Rectal smooth muscle tissue (tissue), 1 donor: ENCODE data around the gene PHF14.
A peak's percentile ranks its signal among the peaks of the same experiment; 100 is the strongest.

Experiments
- H3K27ac ChIP-seq: one replicate; pipeline ENCODE4 v1.7.0; 2013; ENCODE audit warnings: low read depth, low read length, inconsistent platforms
- H3K27me3 ChIP-seq: one replicate; pipeline ENCODE4 v1.7.0; 2013; ENCODE audit warnings: low read length; ENCODE audit not compliant: control insufficient read depth, insufficient read depth
- H3K36me3 ChIP-seq: one replicate; pipeline ENCODE4 v1.7.0; 2013; ENCODE audit warnings: low read length; ENCODE audit not compliant: control insufficient read depth, insufficient read depth
- H3K4me1 ChIP-seq: one replicate; pipeline ENCODE4 v1.7.0; 2013; ENCODE audit warnings: low read length; ENCODE audit not compliant: control insufficient read depth, insufficient read depth
- H3K4me3 ChIP-seq: one replicate; pipeline ENCODE4 v1.7.0; 2013; ENCODE audit warnings: low read length
- H3K9ac ChIP-seq: one replicate; pipeline ENCODE4 v1.7.0; 2013; ENCODE audit warnings: low read length

PHF14 gene

DNA sequence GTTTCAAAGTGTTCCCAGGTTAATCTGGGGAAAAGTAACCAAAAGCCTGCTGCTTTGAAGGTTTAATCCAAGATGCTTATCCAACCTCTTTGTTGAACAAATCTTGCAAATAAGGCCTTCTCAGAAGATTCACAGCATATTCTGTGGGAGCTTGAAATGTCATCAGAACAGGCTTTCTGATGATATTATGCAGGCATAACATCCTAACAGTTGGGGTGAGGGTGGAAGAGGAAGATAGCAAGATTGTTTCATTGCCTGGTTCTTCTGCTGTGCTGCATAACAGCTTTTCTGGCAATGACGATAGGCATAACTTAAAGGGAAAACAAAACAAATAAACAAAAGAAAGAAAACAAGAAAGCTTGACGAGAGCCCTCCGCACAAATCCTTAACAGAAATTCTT is 217.4 kb downstream of the PHF14 start:
- no peak overlapping the region for H3K9ac ChIP-seq
- H3K4me1 ChIP-seq = no peaks in the 10 kb centered on the region
- no peak overlapping the region for H3K27ac ChIP-seq

DNA sequence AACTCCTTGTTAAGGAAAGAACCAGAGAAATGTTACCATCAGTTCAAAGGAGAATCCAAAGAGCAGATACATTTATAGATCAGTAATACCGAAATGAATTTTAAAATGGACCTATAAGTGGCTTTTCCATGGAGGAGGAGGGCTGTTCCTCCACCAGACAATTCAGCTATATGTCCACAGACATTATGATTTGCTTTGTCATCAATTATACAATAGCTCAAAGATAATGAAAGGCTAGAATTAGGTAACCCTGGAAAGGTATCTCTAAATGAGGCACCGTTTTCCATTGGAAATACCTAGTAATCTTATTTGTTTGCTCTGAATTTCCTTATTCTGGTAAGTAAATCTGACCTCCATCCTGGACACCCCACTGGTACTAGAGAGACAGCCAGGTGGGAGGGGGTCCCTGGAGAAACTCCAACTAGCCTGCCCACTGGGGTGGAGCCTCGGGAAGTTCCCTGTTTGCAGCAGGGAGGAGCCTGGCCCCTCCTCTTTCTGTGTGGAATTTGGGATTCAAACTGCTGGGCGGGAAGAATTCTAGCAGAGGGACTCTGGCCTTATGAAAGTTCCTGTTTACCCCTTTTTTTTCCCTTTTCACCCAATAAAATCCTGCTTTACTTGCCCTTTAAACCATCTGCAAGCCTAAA is 218.0 kb downstream of the PHF14 start:
- Histone ChIP-seq H3K4me3 (no peak overlapping the region), H3K9ac (no peak overlapping the region), H3K36me3 (no peaks in the 10 kb centered on the region), H3K4me1 (no peaks in the 10 kb centered on the region), H3K27ac (no peak overlapping the region), H3K27me3 (no peaks in the 10 kb centered on the region)

More for the DNA sequence above, 217.4 kb downstream of the PHF14 start:
- no peak overlapping the region for H3K4me3 ChIP-seq
- H3K36me3 ChIP-seq = no peaks in the 10 kb centered on the region
- no peaks in the 10 kb centered on the region for H3K27me3 ChIP-seq

DNA sequence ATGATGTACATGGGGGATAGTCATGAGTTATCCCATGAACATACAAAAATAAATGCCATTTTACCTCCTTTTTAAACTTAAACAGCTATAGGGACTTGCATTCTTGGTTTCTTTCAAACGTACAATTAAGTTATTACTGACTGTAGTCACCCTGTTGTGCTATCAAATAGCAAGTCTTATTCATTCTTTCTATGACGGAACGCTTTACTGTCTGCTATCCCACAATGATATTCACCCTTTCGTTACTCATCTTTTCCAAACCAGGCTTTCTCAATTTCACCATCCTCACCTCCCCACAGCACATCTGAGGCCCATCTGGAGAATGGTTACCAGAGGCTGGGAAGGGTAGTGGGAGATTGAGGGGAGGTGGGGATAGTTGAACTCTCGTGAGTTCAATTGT is 218.8 kb downstream of the PHF14 start:
- H3K9ac ChIP-seq = no peak overlapping the region
- no peaks in the 10 kb centered on the region for H3K27me3 ChIP-seq
- H3K4me3 ChIP-seq = peak overlapping the region; percentile 54
- H3K36me3 ChIP-seq = no peaks in the 10 kb centered on the region
- H3K27ac ChIP-seq = no peak overlapping the region
- no peaks in the 10 kb centered on the region for H3K4me1 ChIP-seq

DNA sequence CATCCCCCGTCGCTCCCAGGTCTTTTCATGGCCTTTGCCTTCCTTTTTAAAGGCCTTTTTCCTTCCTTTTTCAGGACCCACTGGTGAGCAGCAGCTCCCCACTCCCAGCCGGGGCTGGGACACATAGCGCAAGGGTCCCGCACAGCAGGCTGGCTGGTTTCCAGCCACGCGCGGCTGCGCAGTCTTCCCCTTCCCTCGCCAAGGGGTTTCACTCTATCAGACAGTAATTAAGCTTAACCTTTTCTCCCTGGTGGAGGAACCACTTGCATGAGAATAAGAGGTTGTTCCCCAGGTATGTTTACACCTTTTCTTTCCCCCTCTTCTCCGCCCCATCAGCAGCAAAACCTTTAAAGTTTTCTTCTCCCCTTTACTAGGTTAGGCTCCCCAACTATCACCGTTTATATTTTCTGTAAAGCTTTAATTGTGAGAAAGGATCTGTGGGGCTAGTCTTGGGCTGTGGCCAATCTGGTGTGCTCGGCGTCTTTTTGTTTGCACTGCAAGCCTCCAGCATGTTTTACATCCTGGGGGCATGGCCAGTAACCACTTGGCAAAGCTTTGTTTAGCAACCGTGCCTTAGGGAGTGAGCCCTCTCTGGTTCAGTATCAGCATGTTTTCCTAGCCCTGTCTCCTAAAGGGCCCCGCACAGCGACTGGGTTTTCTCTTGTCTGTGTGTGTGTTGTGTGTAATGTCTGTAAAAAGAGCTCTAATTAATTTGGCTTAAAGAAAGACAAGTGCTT is 219.6 kb downstream of the PHF14 start:
- Histone ChIP-seq H3K36me3 (no peaks in the 10 kb centered on the region), H3K4me1 (no peaks in the 10 kb centered on the region), H3K4me3 (peak overlapping the region; percentile 54), H3K27me3 (no peaks in the 10 kb centered on the region), H3K27ac (no peak overlapping the region), H3K9ac (no peak overlapping the region)

DNA sequence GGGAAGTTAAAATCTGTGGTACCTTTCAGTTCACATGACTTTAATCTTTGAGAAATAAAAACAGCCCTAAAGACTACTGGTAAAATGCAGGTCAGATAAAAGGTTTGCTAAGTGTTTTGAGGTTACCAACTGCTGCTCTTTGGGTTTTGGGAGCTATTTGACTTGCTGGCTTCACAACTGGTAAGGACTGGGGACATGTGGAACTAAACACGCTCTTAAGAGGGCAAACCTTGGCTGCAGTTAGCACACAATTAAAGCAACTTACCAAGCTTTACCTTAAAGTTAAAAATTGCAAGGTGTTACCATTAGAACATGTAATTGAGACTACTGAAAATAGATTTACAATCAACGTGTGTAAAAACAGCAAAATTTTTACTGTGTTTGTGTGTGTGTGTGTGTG is 220.2 kb downstream of the PHF14 start:
- no peak overlapping the region for H3K27ac ChIP-seq
- H3K4me3 ChIP-seq = no peak overlapping the region
- no peaks in the 10 kb centered on the region for H3K36me3 ChIP-seq
- no peak overlapping the region for H3K9ac ChIP-seq
- H3K4me1 ChIP-seq = no peaks in the 10 kb centered on the region
- no peaks in the 10 kb centered on the region for H3K27me3 ChIP-seq

DNA sequence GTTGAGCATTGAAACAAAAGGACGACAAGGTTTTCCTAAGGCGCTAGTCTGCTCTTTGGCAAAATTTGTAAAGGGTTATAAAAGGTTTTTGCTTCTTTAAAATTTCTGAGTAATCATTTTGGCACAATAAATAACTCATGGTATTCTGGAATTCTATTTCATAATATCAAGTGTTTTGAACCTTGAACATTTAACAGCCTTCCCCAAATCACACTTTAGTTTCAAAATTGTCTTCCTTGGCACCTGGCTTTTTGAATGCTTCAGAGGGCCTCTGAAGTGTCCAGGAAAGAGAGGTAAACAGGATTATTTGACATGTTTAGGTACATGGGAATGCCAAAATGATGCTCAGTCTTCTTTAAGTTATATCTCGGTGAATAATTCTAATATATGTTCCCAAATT is 220.8 kb downstream of the PHF14 start:
- no peaks in the 10 kb centered on the region for H3K4me1 ChIP-seq
- H3K27ac ChIP-seq = no peak overlapping the region
- no peak overlapping the region for H3K4me3 ChIP-seq
- no peak overlapping the region for H3K9ac ChIP-seq
- H3K36me3 ChIP-seq = no peaks in the 10 kb centered on the region
- H3K27me3 ChIP-seq = no peaks in the 10 kb centered on the region

DNA sequence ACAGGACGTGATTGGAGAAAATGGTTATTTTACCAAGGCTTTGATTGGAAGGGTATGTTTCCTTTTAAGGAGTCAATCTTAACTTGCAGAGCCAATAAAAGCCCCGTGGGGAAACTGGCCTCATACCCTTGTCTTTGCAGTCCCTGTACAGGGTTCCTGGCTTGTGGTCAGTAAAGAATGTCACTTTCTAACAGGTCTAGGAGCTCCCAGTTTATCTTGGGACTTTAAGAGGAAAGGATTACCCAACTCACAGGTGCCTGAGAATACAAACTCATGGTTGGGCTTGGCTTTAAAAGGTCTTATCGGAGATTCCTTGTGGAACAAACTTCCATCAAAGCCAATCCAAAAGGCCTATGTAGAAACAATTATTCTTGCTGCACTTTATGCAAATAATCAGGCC is 221.8 kb downstream of the PHF14 start:
- Histone ChIP-seq H3K27me3 (no peaks in the 10 kb centered on the region), H3K36me3 (no peaks in the 10 kb centered on the region), H3K9ac (no peak overlapping the region), H3K4me1 (no peaks in the 10 kb centered on the region), H3K27ac (no peak overlapping the region), H3K4me3 (no peak overlapping the region)

DNA sequence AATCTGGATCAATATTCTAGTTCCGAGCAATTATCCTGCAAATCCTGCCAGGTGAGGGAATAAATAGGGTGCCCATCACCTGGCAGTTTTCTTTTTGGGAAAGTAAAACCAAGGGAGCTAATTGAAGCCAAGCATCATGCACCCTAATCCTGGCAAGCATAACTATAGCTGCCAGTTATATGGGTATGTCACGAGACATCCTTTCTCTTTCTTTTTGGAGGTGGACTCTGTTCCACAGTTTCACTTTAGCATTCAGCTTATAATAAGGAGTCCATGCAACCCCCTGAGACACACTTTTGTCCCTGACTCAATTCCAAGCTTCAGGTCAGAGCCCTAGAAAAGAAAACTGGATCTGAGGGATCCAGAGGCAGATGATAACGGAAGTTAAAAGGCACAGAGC is 222.5 kb downstream of the PHF14 start:
- H3K27me3 ChIP-seq = no peaks in the 10 kb centered on the region
- H3K4me3 ChIP-seq = no peak overlapping the region
- H3K4me1 ChIP-seq = no peaks in the 10 kb centered on the region
- no peak overlapping the region for H3K27ac ChIP-seq
- H3K9ac ChIP-seq = no peak overlapping the region
- no peaks in the 10 kb centered on the region for H3K36me3 ChIP-seq

DNA sequence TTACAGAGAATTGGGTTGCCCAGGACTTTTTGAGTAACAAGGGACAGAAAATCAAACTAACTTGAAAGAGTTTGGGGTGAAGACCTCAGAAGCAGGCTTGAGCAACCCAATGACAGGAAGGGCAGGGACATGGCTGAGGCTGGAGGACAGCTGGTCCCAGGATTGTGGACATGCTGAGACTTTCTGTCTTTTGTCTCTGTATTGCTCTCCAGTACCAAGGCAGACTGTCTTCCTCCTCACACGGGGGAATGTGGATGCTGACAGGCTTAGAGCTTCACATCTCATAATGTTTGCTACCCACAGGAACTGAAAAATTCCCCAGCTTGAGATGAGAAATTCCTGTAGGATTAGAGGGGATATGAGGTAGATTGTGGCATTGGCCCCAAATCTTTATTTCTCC is 229.6 kb downstream of the PHF14 start:
- Histone ChIP-seq H3K9ac (no peak overlapping the region), H3K4me3 (no peak overlapping the region), H3K27ac (no peak overlapping the region), H3K4me1 (no peaks in the 10 kb centered on the region), H3K27me3 (no peaks in the 10 kb centered on the region), H3K36me3 (no peaks in the 10 kb centered on the region)

DNA sequence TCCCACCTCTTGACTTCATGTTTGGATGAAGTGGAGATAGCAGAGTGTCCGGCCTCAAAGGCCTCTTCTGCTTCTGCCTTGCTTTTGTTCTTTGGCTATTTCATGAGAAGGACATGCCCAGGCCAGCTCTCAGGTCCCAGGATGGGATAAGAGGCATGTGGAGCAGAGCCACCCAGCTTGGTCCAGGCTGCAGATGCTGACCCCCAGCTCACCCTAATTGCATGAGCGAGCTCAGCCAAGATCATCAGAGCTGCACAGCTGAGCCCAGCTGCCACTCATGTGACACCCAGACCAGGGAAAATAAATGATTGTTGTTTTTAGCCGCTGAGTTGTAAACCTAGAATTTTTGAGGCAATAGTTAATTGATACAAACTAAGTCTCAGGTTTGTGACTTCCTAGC is 230.0 kb downstream of the PHF14 start:
- H3K4me3 ChIP-seq = no peak overlapping the region
- H3K27ac ChIP-seq = no peak overlapping the region
- no peaks in the 10 kb centered on the region for H3K36me3 ChIP-seq
- H3K4me1 ChIP-seq = no peaks in the 10 kb centered on the region
- no peaks in the 10 kb centered on the region for H3K27me3 ChIP-seq
- H3K9ac ChIP-seq = no peak overlapping the region

DNA sequence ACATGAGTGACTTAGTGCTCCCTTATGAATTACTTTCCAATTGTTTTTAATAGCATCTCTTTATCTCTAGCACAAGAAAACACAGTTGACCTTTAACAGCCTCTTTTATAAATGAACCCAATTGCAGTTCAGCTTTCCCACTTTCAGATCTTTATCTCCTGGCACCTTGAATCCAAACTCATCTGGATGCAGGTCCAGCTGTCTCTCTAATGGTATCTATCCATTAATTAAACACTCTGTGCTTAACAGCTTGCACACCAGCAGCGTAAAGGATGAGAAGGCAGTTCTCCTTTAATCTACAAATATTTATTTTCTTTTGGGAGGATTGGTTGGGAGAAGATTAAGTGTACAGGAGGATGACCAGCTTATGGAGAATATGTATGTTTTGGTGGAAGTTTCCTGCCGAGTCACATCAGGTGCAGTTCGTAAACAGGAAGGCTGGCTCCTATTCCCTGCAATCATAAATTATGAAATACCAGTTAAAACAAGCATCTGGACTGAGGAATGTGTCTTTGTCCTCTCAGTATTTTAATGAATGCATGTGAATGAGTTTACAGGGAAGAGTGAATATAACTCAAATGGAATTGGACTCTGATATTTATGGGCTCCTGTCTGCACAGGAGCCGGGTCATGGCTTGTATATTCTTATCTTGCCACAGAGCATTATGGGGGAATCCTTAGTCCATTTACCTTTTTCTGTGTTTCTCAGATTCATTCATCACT is 232.7 kb downstream of the PHF14 start:
- Histone ChIP-seq H3K4me1 (no peaks in the 10 kb centered on the region), H3K27ac (no peak overlapping the region), H3K9ac (no peak overlapping the region), H3K36me3 (no peaks in the 10 kb centered on the region), H3K27me3 (no peaks in the 10 kb centered on the region), H3K4me3 (no peak overlapping the region)

DNA sequence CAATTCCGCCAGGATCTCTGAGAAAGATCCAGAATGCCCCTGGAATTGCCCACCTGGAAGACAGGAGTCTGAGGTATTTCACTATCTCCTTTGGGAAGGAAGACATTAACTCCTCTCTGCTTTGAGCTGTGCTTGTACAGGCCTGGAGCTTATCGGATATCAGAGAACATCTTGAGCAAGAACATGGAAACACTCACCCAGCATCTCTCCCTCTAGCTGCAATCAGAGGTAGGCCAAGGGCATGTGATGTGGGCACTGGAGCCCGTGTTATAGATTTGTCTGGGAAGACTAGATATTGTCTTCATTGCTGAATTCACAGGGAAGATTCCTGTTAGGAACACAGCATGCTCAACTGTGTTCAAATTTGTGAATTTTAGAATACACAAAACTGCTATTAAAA is 233.9 kb downstream of the PHF14 start:
- H3K27ac ChIP-seq = no peak overlapping the region
- no peaks in the 10 kb centered on the region for H3K36me3 ChIP-seq
- H3K4me1 ChIP-seq = no peaks in the 10 kb centered on the region
- H3K9ac ChIP-seq = no peak overlapping the region
- no peaks in the 10 kb centered on the region for H3K27me3 ChIP-seq
- H3K4me3 ChIP-seq = no peak overlapping the region
